Measurements from ENCODE around the gene NMB. TPM values are rescaled to one million over a fixed set of nuclear protein-coding genes. Genes with fewer than 3 reads are reported as not detected.

NMB gene
- total and polyA plus RNA-seq, 2 experiments from 2014 or later = 18.1 to 22.0 TPM

- DNase-seq (ENCODE audit: low spot score) (no peak), ATAC-seq (no peak)
- no peak overlapping the region for H3K27ac Mint-ChIP-seq
- Histone ChIP-seq H3K4me1 (ENCODE audit: insufficient read depth) (peaks cover 33% of the 10 kb centered on the region), H3K27me3 (ENCODE audit: insufficient read depth) (peaks cover 12% of the 10 kb centered on the region), H3K79me2 (replicated peaks; ENCODE audit: insufficient read depth) (peaks cover 20% of the 10 kb centered on the region), H3F3A (replicated peaks; ENCODE audit: low read depth) (peaks cover 19% of the 10 kb centered on the region), H3K9me2 (ENCODE audit: insufficient read depth) (no peaks in the 10 kb centered on the region), H2AFZ (no peak overlapping the region), H3K27ac (ENCODE audit: low read depth) (no peak overlapping the region), H4K20me1 (replicated peaks; ENCODE audit: insufficient read depth) (peaks cover 3% of the 10 kb centered on the region; the same call in 1 of the 2 replicates), H3K4me2 (peak overlapping the region; percentile 96), H3K4me3 (peak overlapping the region; percentile 82), H3K36me3 (ENCODE audit: insufficient read depth) (0 out of 2 replicates have a peak, but pooled peaks cover 8% of the 10 kb centered on the region)
- H3K9me3 Mint-ChIP-seq = no peaks in the 10 kb centered on the region
- H3K27me3 Mint-ChIP-seq (ENCODE audit: insufficient read depth, low read depth, poor library complexity) = peaks cover 21% of the 10 kb centered on the region
- H3K36me3 Mint-ChIP-seq (ENCODE audit: low read depth) = peaks cover 14% of the 10 kb centered on the region
- peaks cover 39% of the 10 kb centered on the region for H3K4me1 Mint-ChIP-seq
- H3K4me3 Mint-ChIP-seq = peak overlapping the region; percentile 73
- TF ChIP-seq EZH2 (IDR thresholded peaks at IDR 0.05; ENCODE audit: low read depth, unreplicated experiment) = no peak
Measured at GRCh38 chr15:84656972-84657371, 1.0 kb downstream of the NMB start.

GRCh38 chr15:84654689-84655453 is 3.1 kb downstream of the NMB start:
- Mint-ChIP-seq H3K36me3 (ENCODE audit: low read depth) (peaks cover 25% of the 10 kb centered on the region), H3K4me3 (peak overlapping the region; percentile 99), H3K4me1 (peaks cover 30% of the 10 kb centered on the region), H3K27ac (no peak overlapping the region), H3K27me3 (ENCODE audit: insufficient read depth, low read depth, poor library complexity) (peaks cover 19% of the 10 kb centered on the region), H3K9me3 (no peaks in the 10 kb centered on the region; the same call in 2 of the 3 replicates)
- Histone ChIP-seq H3K36me3 (ENCODE audit: insufficient read depth) (0 out of 2 replicates have a peak, but pooled peaks cover 23% of the 10 kb centered on the region), H3K4me2 (peak overlapping the region; percentile 90), H3F3A (replicated peaks; ENCODE audit: low read depth) (peaks cover 22% of the 10 kb centered on the region), H3K4me1 (ENCODE audit: insufficient read depth) (peaks cover 29% of the 10 kb centered on the region), H3K9me2 (ENCODE audit: insufficient read depth) (no peaks in the 10 kb centered on the region), H2AFZ (peak overlapping the region; percentile 96; the same call in 1 of the 2 replicates), H3K27me3 (ENCODE audit: insufficient read depth) (peaks cover 12% of the 10 kb centered on the region), H4K20me1 (replicated peaks; ENCODE audit: insufficient read depth) (no peaks in the 10 kb centered on the region; the same call in 1 of the 2 replicates), H3K27ac (ENCODE audit: low read depth) (peak overlapping the region; percentile 78; the same call in 1 of the 2 replicates), H3K4me3 (peak overlapping the region; percentile 98), H3K79me2 (replicated peaks; ENCODE audit: insufficient read depth) (peaks cover 24% of the 10 kb centered on the region)
- TF ChIP-seq ZNF114 (CRISPR knock-in tag; IDR thresholded peaks at IDR 0.05) = no peak
- peak; percentile 66 to 82 for TF ChIP-seq CTCF (conservative IDR thresholded peaks at IDR 0.05; ENCODE audit: low read depth in 2 of 2)
- TF ChIP-seq CREB1 (CRISPR knock-in tag; IDR thresholded peaks at IDR 0.05; ENCODE audit: low read depth) = 0 out of 2 replicates have a peak, but pooled peaks have one; percentile 18
- TF ChIP-seq ZNF462 (CRISPR knock-in tag; IDR thresholded peaks at IDR 0.05) = no peak
- TF ChIP-seq ETS1 (IDR thresholded peaks at IDR 0.05) = no peak
- no peak for TF ChIP-seq JUNB (IDR thresholded peaks at IDR 0.05; ENCODE audit: unreplicated experiment)
- ATAC-seq (peak; percentile 58), DNase-seq (ENCODE audit: low spot score) (peak; percentile 94)
